Glomerular visceral epithelial cell (primary cell): ENCODE results near the gene THOC1.
"Not testable (repeated sequence)": the region's sequence is repeated elsewhere in the genome, so short reads cannot be mapped to it uniquely, and the experiment has no call there.

ENCODE experiments used
- DNase-seq: peaks from one replicate; pipeline ENCODE4 v3.0.0-alpha.2; 2016; ENCODE audit errors: extremely low spot score

Gene THOC1, protein sequence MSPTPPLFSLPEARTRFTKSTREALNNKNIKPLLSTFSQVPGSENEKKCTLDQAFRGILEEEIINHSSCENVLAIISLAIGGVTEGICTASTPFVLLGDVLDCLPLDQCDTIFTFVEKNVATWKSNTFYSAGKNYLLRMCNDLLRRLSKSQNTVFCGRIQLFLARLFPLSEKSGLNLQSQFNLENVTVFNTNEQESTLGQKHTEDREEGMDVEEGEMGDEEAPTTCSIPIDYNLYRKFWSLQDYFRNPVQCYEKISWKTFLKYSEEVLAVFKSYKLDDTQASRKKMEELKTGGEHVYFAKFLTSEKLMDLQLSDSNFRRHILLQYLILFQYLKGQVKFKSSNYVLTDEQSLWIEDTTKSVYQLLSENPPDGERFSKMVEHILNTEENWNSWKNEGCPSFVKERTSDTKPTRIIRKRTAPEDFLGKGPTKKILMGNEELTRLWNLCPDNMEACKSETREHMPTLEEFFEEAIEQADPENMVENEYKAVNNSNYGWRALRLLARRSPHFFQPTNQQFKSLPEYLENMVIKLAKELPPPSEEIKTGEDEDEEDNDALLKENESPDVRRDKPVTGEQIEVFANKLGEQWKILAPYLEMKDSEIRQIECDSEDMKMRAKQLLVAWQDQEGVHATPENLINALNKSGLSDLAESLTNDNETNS

DNA sequence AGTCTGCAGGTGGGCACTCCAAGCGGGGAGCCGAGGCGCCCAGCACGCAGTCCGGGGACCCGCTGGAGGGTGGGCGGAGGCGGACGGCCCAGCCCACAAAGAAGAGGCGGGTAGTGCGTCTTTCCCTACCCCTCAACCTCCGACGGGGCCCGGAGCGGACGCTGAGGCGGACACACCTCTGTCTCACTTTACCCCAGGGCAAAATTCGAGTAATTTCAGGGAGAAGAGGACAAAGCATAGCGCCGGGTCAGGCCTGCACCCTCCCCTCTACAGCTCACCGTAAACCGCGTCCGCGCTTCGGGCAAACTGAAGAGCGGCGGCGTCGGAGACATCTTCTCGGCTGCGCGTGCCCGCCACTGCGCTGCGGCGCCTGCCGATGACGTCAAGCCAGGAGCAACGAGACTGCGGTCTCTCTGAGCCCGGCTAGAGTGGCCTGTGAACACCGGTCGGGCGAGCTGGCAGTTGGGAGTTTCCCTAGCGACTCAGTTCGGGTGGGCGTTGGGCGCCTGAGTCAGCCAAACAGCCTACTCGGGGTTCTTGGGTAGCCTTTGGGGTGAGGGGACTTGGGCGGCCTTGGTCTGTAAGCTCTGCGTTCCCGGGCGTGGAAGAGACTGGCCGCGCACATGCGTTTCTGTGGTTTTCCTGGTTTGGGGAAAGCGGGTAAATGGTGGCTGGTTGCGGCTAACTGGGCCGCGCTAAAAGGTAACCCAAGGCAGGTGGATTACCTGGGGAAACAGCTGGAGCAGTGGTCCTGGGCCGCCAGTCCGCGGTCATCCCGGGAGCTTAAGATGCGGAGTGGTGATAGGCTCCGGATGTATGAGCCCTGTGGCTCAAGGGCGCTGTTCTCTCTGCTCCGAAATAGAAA is at the start of gene THOC1:
THOC1 (minus strand) TSS at position 360 of the 865 bp plus-strand sequence; CDS start at position 332, 28 bp downstream.
- peak; percentile 89 for DNase-seq

DNA sequence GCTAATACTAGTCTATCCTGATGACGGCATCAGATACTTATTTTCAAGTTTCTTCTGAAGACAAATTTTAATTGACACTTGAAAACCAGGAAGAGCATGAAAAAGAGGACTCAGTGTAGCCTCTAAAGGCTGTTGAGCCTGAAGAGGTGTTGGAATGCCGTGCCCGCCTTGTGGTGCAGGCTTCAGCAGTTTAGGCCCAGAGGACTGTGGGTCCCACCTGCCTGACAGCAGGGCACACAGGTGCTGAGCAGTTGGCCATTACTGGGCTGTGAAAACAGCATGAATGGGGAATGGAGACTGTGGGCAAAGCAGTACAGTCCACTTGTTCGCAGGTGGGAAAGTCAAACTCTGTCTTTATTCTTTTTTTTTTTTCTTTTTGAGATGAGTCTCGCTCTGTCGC is 49.8 kb upstream of the THOC1 start:
- DNase-seq: no peak

DNA sequence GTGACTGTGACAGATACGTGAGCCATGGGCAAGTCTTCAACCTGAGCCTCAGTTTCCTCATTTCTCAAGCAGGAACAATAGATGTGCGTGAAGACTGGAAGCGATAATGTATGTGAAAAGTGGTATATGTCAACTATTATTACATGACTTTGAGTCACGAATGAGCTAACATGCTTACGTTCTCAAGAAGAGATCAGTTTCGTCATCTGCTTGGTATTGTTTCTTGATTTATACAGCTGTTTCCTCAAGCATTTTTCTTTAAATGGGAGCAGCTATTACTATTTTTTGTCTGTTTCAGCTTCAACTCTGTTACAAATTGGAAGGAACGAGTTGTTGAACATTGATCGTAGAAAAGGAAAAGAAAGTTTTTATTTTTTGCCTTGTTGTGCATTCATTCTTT is 48.5 kb upstream of the THOC1 start:
- no peak for DNase-seq

DNA sequence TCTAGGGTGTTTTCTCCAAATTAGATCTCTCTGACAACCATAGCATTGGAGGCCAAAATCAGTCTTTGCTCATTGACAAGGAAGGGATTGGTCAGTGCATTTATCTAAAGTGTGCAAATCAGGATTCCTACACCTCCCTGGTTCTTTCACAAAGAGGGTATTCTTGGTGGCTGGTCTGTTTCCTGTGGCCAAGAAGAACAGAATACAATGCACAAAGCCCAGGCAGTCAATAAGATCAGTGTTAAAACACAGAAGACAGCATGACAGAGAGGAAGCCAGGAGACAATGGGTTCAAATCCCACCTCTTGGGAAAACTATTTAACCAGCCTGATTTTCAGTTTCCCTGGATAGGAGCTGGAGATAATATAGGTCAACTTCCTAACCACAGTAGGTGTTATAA is 46.1 kb upstream of the THOC1 start:
- DNase-seq: no peak

DNA sequence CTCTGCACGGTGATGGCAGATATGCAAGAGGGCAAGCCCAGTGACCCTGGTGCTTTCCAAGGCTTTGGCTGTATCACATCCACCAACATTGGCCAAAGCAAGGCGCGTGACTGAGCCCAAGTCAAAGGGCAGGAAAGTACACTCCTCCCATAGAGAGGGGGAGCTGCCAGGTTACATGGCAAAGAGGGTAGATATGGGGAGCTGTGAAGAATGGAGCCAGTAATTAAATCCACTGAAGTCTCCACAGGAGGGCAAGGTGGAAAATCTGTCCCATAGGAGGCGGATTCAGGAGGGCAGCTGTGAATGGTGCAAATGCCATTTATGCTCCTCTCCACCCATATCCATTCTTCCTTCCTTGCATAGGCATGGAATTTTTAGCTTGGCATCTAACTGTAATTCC is 44.6 kb upstream of the THOC1 start:
- DNase-seq: no peak

DNA sequence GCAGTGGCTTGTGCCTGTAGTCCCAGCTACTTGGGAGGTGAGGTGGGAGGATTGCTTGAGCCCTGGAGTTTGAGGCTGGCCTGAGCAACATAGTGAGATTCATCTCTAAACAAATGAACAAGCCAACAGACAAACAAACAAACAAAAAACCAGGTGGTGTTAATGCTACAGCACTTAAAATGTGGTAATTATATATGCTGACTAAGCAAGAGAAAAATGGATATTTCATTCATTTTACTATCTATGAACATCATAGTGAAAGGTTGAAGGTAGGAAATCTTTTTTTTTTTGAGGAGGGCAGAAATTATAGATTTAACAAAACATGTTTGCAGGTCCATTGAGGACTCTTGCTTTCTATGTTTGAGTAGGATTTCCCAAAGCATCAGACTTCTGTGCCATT is 42.2 kb upstream of the THOC1 start:
- no peak for DNase-seq

DNA sequence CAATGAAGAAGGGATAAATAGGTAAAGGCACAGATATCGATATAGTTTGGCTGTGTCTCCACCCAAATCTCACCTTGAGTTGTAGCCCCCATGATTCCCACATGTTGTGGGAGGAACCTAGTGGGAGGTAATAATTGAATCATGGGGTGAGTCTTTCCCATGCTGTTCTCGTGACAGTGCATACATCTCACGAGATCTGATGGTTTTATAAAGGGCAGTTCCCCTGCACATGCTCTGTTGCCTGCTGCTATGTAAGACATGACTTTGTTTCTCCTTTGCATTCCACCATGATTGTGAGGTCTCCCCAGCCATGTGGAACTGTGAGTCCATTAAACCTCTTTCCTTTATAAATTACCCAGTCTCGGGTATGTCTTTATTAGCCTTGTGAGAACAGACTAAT is 40.2 kb upstream of the THOC1 start:
- not testable (repeated sequence) for DNase-seq

DNA sequence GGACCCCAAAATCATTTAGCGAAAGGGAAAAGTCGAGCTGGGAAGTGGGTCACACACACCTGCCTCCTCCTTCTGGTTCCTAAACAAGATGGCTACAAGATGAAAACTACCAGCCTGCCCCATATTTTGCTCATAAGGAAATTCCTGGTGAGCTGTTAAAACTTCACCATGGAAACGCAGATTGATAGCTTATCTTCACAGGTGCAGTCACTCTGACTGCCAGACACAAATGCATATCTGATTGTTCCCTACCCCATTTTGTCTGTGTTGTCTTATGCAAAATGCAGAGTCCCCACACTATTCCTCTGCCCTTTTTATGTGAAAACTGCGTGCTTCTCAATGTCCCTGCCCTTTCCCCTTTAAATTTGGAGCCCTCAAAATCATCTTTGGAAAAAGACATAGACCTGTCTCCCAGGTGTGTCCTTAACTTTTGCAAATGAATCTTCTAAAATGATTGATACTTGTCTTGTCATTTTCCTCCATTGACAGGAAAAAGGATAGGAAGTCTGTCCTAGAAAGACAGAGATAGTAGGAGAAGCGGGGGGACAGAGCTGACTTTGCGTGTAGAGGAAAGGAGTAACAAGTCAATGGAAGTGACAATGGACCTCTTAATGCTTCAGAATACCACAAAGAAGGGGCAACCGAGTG is 38.9 kb upstream of the THOC1 start:
- no peak for DNase-seq

DNA sequence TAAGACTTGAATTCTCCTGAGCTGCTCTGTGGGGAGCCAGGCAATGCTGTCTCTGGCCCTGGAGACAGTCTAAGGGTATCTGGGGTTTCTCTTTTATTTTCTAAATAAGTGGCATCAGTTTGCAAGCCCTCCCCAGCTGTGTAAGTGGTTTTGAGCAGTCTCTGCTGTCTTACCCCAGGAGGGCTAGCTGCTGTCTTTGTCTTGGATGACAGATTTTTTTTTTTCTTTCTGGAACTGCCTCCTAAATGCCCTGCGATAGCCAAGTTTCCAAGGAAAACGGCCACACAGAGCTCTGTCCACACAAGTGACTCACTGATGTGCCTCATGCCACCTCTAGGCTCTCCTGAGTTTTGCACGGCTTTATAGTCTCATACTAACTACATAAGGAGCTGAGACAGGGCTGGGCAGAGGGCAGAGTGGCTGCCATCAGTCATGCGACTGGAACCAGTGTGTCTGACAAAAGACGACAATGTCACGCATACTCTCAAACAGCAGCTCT is 37.2 kb upstream of the THOC1 start:
- DNase-seq: peak; percentile 4

DNA sequence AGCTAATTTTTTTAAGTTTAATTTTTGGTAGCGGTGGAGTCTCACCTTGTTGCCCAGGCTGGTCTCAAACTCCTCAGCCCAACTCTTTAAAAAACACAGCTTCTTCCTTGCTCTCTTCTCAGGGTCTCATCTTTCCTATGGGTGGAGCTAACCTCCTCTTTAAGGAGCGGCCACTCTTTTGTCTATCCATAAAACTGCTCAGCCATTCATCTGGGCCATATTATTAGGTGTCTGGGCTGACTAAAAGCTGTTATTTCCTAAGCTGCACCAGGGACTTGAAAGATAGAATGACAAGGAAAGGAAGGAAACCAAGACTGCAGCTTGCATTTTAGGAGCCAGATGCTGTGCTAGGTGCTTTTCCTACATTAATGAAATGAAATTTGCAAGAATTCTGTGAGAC is 35.8 kb upstream of the THOC1 start:
- DNase-seq: no peak

DNA sequence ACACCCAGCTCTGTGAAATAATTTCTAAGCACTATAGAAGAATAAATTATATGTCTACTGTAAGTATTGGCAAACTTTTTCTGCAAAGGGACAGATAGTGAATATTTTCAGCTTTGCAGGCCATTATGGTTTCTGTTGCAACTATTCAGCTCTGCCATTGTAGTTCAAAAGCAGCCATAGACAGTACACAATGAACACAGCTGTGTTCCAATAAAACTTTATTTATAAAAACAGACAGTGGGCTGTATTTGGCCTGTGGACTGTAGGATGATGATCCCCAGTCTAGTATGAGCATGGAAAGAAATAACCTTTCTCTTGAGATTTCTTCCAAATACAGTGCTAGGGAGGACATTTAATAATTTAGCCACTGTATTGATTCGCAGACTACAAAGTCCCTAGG is 35.2 kb upstream of the THOC1 start:
- DNase-seq: no peak

DNA sequence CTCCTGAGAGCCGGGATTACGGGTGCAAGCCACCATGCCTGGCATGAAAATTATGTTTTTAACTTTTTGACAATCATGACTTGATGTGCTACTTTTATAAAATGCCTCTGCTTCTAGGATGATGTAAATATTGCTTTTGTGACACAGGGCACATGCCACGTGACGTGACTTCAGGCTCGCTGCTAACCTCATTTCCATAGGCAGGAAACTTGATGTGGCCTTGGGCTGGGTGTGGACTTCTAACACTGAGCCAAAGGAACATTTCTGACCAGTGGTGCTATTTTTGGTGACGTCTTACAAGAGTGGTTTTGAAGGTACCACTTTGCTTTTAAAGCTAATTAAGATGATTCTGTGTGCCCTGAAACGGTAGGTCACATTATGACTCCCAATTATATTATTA is 34.2 kb upstream of the THOC1 start:
- DNase-seq: no peak

DNA sequence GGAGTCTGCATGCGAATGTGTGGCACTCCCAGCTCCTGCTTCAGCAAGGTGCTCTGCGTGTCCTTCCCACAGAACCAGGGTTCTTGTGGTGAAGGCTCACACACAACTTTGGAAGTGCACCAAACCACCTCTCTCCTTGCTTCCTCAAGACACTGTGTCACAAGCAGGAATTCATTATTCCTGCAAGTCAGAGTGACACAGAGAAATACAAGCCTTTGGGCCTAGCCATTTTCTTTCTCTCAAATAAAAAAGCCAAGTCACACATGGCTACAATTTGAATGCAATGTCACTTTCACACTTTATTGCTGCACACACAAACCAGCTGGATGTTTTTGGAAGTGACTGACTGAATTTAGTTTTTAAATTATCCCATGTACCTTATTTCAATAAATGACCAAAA is 30.1 kb upstream of the THOC1 start:
- DNase-seq: no peak

DNA sequence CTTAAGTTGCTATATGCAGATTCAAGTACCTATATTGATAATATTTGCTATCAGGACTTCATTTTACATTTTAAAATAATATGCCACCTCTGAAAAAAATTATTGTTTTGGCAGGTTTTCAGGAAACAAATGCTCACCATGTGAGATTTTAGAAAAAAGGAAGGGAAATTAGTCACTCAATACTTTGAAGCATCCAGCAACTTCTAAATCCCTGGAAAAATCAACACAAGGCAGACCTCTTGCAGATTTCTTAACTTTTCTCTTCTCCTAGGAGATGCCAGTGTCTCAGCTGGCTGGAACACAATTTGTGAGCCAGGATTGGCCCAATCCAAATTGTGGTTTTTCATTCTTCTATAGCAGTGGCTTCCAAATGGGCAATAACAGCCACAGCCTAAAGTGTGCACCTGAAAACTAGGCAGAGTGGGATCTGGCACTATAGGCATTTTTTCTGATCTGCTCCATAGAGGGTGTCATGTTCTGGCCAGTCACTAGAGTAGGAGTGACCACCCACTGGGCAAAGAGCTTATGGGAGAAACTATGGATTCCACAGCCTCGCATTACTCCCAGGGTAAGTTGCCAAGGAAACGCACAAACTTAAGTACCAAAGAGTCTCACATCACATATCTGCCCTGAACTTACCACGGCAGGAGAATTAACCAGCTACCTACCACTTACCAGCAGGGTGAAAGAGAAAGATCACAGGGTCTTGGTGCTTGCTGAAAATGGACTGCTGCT is 28.1 kb upstream of the THOC1 start:
- DNase-seq: no peak

DNA sequence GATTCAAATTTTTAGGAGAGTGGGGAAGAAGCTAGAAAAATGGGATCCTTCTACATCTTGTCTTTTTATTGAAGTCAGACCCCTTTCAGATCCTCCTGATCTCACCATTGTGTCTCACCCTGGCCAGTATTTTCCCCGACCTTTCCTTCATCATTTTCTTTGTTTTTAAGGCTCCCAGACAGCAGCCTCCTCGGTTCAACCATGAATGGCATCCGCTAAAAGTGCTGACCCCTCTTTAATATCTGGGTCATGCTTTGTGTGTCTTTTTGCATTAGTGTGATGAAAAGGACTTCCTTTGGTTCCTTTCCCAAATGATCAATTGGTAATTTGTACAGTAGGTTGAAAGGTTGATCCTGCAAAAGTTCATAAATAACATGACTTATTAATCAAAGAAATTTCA is 26.7 kb upstream of the THOC1 start:
- no peak for DNase-seq

DNA sequence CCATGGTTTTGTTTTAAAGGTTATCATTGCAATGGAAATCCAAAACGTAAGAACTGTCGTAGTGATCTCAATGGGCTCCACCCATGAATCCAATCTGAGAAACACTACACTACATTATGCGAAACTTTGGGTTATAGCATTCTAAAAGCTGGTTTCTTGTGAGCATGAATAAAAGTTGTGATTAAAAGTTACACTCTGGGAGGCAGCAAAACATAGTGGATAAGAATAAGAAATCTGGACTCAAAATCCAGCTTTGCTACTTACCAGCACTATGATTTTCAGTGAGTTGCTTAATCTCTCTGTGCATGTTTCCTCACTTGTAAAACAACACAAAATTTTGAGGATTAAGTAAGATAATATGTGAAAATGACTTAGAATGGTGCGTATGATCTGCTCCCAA is 25.7 kb upstream of the THOC1 start:
- no peak for DNase-seq

DNA sequence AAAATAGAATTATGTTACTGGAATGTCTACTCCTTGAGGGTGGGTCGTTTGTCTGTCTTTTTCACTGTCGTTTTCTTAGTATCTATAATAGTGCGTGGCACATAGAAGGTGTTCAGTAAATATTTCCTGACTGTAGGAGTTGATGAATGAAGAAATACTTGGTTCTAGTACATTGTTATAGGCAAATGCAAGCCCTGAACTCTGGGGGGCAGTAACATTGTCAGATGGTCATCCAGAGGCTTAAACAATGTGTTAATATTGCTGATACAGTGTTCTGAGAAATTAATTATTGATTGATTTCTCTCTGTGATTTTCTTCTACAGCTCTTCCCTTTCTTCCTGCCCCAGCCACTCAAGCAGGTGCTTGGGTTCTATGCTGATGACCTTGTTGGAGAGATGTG is 24.4 kb upstream of the THOC1 start:
- no peak for DNase-seq

DNA sequence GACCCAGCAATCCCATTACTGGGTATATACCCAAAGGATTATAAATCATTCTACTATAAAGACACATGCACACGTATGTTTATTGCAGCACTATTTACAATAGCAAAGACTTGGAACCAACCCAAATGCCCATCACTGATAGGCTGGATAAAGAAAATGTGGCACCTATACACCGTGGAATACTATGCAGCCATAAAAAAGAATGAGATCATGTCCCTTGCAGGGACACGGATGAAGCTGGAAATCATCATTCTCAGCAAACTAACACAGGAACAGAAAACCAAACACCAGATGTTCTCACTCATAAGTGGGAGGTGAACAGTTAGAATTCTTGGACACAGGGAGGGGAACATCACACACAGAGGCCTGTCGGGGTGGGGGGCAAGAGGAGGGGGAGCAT is 22.1 kb upstream of the THOC1 start:
- not testable (repeated sequence) for DNase-seq

DNA sequence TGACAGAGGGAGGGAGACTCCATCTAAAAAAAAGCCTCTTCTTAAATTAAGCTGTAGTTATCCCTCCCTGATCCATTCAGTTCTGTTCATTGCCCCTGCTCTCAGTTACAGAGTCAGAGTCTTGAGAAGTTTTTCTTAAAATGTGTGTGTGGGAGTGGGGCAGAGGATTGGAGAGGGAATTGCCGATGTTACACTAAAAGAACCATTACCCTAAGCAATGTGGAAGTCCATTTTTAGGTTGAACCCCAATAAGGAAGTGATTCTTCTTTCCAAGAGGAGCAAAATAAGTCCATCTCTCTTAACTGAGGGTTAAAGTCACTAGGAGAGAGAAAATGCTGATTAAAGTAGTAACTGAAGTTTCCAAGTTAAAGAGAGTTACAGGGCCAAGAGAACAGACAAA is 21.2 kb upstream of the THOC1 start:
- no peak for DNase-seq

DNA sequence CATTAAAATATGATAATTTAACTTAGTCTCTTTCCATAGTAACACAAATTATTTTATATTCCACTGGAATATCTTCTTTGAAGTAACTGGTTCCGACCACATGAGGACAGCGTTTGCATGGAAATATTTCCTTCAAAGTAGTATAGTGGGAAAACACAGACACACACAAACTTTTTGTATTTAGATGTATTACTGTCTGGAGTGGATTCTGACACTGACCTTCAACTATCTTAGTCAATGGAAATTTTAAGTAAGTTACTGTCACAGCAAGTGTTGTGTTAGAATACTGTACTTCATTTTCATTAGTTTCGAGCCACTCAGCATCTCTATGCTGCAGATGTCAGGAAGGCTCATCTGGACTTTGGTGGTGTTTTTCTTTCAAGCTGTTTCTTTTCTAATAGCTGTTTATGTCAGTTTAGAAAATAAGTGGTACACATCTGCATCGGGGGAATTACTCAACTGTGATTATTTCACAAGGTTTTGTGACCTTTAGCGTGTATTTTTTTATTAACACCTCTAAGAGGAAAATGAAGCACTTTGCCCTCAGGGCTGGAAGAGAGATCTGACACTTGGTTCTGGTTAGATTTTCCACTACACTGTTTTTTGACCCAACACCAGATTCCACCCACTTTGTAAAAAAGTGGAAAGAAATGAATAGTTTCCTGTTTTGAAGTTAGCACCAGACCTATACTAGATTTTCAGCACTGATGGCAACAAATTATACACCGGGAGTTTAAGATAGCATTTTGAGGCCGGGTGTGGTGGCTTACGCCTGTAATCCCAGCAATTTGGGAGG is 18.9 kb upstream of the THOC1 start:
- peak; percentile 13 for DNase-seq
